Measurements from ENCODE around the gene RPL39L.

The RPL39L gene

DNA sequence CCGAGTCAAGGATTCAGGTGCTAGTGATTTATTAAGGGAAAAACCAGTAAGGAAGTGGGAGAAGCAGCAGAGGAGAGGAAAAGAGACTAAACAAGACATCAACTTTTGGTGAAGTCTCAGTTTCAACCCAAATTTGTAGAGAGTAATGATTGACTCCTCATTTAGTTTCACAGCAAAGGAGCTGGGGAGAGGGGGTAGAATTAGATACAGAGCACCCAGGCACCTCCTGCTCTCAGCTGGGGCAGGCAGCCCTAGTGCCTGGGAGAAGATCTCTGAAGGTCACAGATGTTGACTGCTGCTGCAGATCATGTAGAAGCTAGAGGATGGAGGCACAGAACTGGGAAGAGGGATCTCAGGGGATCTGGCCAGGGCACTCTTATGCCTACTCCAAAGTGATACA lies 29.1 kb downstream of the RPL39L start:
- no peak for TF ChIP-seq CTCF (IDR thresholded peaks at IDR 0.05; ENCODE audit: insufficient read depth, missing control alignments)
- FAIRE-seq (no peak), DNase-seq (ENCODE audit: insufficient read length, low spot score) (no peak)

DNA sequence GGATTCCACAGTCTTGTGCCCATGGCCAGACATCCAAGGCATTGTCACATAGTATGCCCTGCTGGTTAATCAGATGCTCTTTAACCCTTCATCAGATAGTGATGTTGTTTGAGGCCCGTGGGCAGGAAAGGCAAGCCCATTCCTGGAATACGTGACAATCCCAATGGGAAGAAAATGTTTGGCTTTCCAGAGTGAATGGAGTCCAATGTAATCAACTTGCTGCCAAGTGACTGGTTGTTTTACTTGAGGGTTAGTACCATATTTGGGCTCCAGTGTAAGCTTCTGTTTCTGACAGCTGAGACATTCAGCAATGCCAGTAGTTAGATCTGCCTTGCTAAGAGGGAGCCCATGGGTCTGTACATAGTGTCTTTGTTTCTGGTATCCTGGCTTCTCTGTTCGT lies 31.3 kb downstream of the RPL39L start:
- DNase-seq (ENCODE audit: insufficient read length, low spot score) (no peak), FAIRE-seq (no peak)
- TF ChIP-seq CTCF (IDR thresholded peaks at IDR 0.05; ENCODE audit: insufficient read depth, missing control alignments): no peak

- DNase-seq (ENCODE audit: insufficient read length, low spot score): no peak
- FAIRE-seq: no peak
- TF ChIP-seq CTCF (IDR thresholded peaks at IDR 0.05; ENCODE audit: insufficient read depth, missing control alignments): no peak
Observed at GRCh38 chr3:187105700-187106099, 33.6 kb downstream of the RPL39L start.

- FAIRE-seq (no peak), DNase-seq (ENCODE audit: insufficient read length, low spot score) (no peak)
- no peak for TF ChIP-seq CTCF (IDR thresholded peaks at IDR 0.05; ENCODE audit: insufficient read depth, missing control alignments)
Observed at GRCh38 chr3:187104933-187105332, 34.4 kb downstream of the RPL39L start.

DNA sequence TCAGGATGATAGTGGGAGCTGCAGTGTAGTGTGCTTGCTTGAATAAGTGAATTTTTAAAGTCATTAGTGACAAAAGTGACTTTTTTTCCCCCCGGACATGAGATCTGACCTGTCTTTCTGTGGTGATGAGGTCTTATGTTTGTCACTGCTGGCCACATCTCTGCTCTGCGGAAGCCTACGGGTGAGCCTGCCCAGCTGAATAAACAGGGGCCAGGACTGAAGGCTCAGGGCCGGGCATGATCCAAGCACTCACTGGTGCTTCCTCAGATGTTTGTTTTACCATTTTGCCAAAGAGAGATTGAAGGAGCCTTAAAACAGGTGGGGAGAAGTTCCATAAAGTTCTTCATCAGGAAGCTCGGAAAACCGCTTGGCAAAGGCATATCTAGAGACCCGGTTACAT lies 35.0 kb downstream of the RPL39L start:
- DNase-seq (ENCODE audit: insufficient read length, low spot score) (no peak), FAIRE-seq (no peak)
- TF ChIP-seq CTCF (IDR thresholded peaks at IDR 0.05; ENCODE audit: insufficient read depth, missing control alignments): no peak

DNA sequence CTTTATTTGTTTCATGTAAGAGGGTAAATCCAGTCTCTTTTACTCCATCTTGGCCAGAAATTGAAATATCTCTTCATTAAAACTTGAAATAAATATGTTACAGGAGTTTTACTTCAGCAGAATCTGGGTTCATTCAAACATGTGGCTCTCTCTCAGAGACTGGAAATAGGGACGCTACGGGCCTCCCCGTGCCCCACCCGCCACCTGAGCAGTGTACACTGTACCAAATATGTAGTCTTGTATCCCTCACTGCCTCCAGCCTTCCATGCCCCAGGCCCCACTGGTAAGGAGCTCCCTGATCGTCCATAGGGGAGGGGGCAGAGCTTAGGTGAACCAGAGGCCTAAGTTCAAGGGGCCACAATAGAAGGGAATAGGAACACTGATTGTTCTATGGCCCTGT lies 36.0 kb downstream of the RPL39L start:
- no peak for DNase-seq (ENCODE audit: insufficient read length, low spot score)
- FAIRE-seq: no peak
- TF ChIP-seq CTCF (IDR thresholded peaks at IDR 0.05; ENCODE audit: insufficient read depth, missing control alignments): no peak

DNA sequence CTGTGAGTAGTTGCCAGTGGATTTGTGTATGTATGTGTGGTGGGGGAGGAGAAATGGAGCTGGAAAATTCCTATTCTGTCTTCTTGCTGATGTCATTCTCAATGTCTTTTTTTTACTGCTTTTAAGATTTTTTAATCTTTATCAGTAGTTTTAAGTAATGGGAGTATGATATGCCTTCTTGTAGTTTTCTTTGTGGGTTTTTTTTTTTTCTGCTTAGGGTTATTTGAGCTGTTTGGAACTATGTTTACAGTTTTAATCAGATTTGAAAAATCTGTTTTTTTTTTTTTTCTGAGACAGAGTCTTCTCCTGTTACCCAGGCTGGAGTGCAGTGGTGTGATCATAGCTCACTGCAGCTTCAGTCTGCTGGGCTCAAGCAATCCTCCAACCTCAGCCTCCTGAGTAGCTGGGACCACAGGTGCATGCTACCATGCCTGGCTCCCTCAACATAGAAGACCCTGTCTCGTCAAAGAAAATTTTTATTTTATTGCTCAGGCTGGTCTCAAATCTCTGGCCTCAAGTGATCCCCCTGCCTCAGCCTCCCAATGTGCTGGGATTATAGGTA lies 37.1 kb downstream of the RPL39L start:
- no peak for TF ChIP-seq CTCF (IDR thresholded peaks at IDR 0.05; ENCODE audit: insufficient read depth, missing control alignments)
- DNase-seq (ENCODE audit: insufficient read length, low spot score) (no peak), FAIRE-seq (no peak)

All from D721Med (cell line).